GM12878 (cell line): ENCODE results near the gene CFAP74.

Experiments
- EZH2 ChIP-seq: IDR thresholded peaks from 2 replicates; pipeline ENCODE4 v1.6.1; 2012; ENCODE audit warnings: low read depth, mild to moderate bottlenecking, control low read depth, inconsistent platforms, low read length, borderline replicate concordance; ENCODE audit not compliant: control insufficient read depth
- JUND ChIP-seq: IDR thresholded peaks from 2 replicates; pipeline ENCODE4 v1.6.1; 2012; ENCODE audit warnings: low read depth, mild to moderate bottlenecking, low read length, improper control_type of control experiment, moderate library complexity
- ZNF274 ChIP-seq: IDR thresholded peaks from one replicate; pipeline ENCODE4 v1.8.0; 2011; ENCODE audit not compliant: insufficient read length, insufficient read depth

- no peak for TF ChIP-seq JUND
- no peak for TF ChIP-seq ZNF274
- TF ChIP-seq EZH2, result no peak
Measured at GRCh38 chr1:1940123-1940425, 63.5 kb downstream of the CFAP74 start.
